Sigmoid colon (tissue), 7 donors: ENCODE results near the gene SLC35B2. TPM values are rescaled to one million over a fixed set of nuclear protein-coding genes. Genes with fewer than 3 reads are reported as not detected.

Experiments
- DNase-seq: peaks from one replicate; pipeline ENCODE4 v3.0.0-alpha.2; 2019
- H3K27ac ChIP-seq, 4 donors: fragments of 200-600 bp; sonication (generic); one replicate each; pipeline ENCODE4 v1.5.1; 2016 to 2019; ENCODE audit warnings: mild to moderate bottlenecking in 1 of 4
- H3K27me3 ChIP-seq, 3 donors: fragments of 200-600 bp; sonication (generic); one replicate each; pipeline ENCODE4 v1.5.1; 2019; ENCODE audit warnings: mild to moderate bottlenecking in 1 of 3
- H3K36me3 ChIP-seq, 4 donors: fragments of 200-600 bp; sonication (generic); one replicate each; pipeline ENCODE4 v1.5.1; 2016 to 2019
- H3K4me1 ChIP-seq, 4 donors: fragments of 200-600 bp; sonication (generic); one replicate each; pipeline ENCODE4 v1.5.1; 2017 to 2019
- H3K4me3 ChIP-seq, 4 donors: fragments of 200-600 bp; sonication (generic); one replicate each; pipeline ENCODE4 v1.5.1; 2017 to 2019; ENCODE audit warnings: mild to moderate bottlenecking in 2 of 4, moderate library complexity in 1 of 4
- H3K9me3 ChIP-seq, 4 donors: fragments of 200-600 bp in 3 of 4; sonication (generic) in 3 of 4; one replicate each; pipeline versions ENCODE4 v1.5.1 to v1.6.1; 2013 to 2019
- CTCF ChIP-seq, 4 experiments: fragments of 450-650 bp in 3 of 4; fragments of 200-600 bp in 1 of 4; IDR thresholded peaks; one replicate each; pipeline ENCODE4 v1.5.1; 2016 to 2019; ENCODE audit warnings: antibody characterized with exemption in 4 of 4, mild to moderate bottlenecking in 3 of 4, moderate library complexity in 2 of 4
- EP300 ChIP-seq, 4 donors: sonication (generic); formaldehyde crosslinking; IDR thresholded peaks; one replicate each; pipeline ENCODE4 v1.6.1; 2017; ENCODE audit warnings: antibody characterized with exemption in 4 of 4
- POLR2A ChIP-seq, 2 donors: fragments of 450-650 bp; IDR thresholded peaks; one replicate each; pipeline ENCODE4 v1.6.1; 2016; ENCODE audit warnings: antibody characterized with exemption in 2 of 2, mild to moderate bottlenecking in 2 of 2, moderate library complexity in 2 of 2
- POLR2AphosphoS5 ChIP-seq, 4 donors: sonication (generic); formaldehyde crosslinking; IDR thresholded peaks; one replicate each; pipeline ENCODE4 v1.6.1; 2017; ENCODE audit warnings: antibody characterized with exemption in 4 of 4
- WGBS, 2 donors: extraction: QIAGEN DNeasy Blood & Tissue Kit; methylation state at CpG; one replicate each; pipeline ENCODE4 v1.1.7; 2013; 5-methylcytosine and 5-hydroxymethylcytosine counted together
- intact Hi-C: fragments of 100-400 bp; cut with DNase I; formaldehyde crosslinking; loops from one replicate; pipeline ENCODE4 v1.15.1; 2023
- polyA plus RNA-seq, 3 donors: library from polyadenylated mRNA; stranded (reverse); fragments of 200-250 nt; gene quantifications; one replicate each; pipeline ENCODE4 v1.2.3, GENCODE V29; 2013
- total RNA-seq, 4 donors: library from RNA; depleted of rRNA; stranded (reverse); fragments of >200 nt; gene quantifications; one replicate each; pipeline ENCODE4 v1.1.0, GENCODE V29; 2016
- donor health status: healthy with polysubstance abuse.
- donor health status: Bipolar disorder and iron deficiency.
- donor health status: healthy.

SLC35B2 gene
- total and polyA plus RNA-seq, 7 donors: 7.2 to 36.9 (median 25.7) TPM

GRCh38 chr6:44245912-44246662, 11.2 kb downstream of the SLC35B2 start:
- WGBS, 2 donors: 1 to 2% methylated on average over 62 of the region's 62 CpGs

GRCh38 chr6:44245391-44245911, 11.9 kb downstream of the SLC35B2 start:
- Histone ChIP-seq H3K9me3 (no peaks in the 10 kb centered on the region), H3K27me3 (no peaks in the 10 kb centered on the region), H3K4me3 (peak overlapping the region; percentile 68 to 98 (median 82)), H3K36me3 (peaks cover 4 to 18% (median 17%) of the 10 kb centered on the region in 4 donors), H3K4me1 (peaks cover 0 to 25% (median 24%) of the 10 kb centered on the region in 4 donors), H3K27ac (peak overlapping the region; percentile 96 to 99 (median 96))
- TF ChIP-seq CTCF (IDR thresholded peaks at IDR 0.05) (no peak), POLR2A (IDR thresholded peaks at IDR 0.05) (no peak), POLR2AphosphoS5 (IDR thresholded peaks at IDR 0.05) (peak in 1 of 4 donors; percentile 2), EP300 (IDR thresholded peaks at IDR 0.05) (no peak)
- DNase-seq: no peak
- intact Hi-C loops: no loop called here
- 78 to 81% methylated on average over 12 of the region's 12 CpGs for WGBS, 2 donors

More at GRCh38 chr6:44245912-44246662, 11.2 kb downstream of the SLC35B2 start:
- Histone ChIP-seq H3K36me3 (peaks cover 10 to 25% (median 23%) of the 10 kb centered on the region in 4 donors), H3K9me3 (no peaks in the 10 kb centered on the region), H3K4me3 (peak overlapping the region; percentile 68 to 98 (median 82)), H3K27ac (peak overlapping the region; percentile 96 to 99 (median 96)), H3K4me1 (peaks cover 0 to 25% (median 24%) of the 10 kb centered on the region in 4 donors), H3K27me3 (no peaks in the 10 kb centered on the region)
- DNase-seq: peak; percentile 94
- TF ChIP-seq EP300 (IDR thresholded peaks at IDR 0.05) (peak in 1 of 4 donors; percentile 33), POLR2A (IDR thresholded peaks at IDR 0.05) (no peak), POLR2AphosphoS5 (IDR thresholded peaks at IDR 0.05) (peak; percentile 4 to 85 (median 30)), CTCF (IDR thresholded peaks at IDR 0.05) (no peak)
- intact Hi-C loops: loop anchor here (1.0 kb wide), 2 partner anchors 8 to 12 kb away; no protein-coding TSS in a partner anchor

GRCh38 chr6:44243345-44243744, 14.0 kb downstream of the SLC35B2 start:
- no peak overlapping the region for H3K27ac ChIP-seq
- H3K9me3 ChIP-seq: no peaks in the 10 kb centered on the region
- H3K36me3 ChIP-seq: no peaks in the 10 kb centered on the region
- intact Hi-C loops: no loop called here
- no peak for TF ChIP-seq EP300 (IDR thresholded peaks at IDR 0.05)
- no peak for TF ChIP-seq POLR2AphosphoS5 (IDR thresholded peaks at IDR 0.05)
- TF ChIP-seq POLR2A (IDR thresholded peaks at IDR 0.05): no peak
- no peak for TF ChIP-seq CTCF (IDR thresholded peaks at IDR 0.05)
- no peak overlapping the region for H3K4me3 ChIP-seq
- peaks cover 0 to 16% (median 13%) of the 10 kb centered on the region in 4 donors for H3K4me1 ChIP-seq
- H3K27me3 ChIP-seq: no peaks in the 10 kb centered on the region
- DNase-seq: no peak
- 91 to 94% methylated on average over 7 of the region's 7 CpGs for WGBS, 2 donors

GRCh38 chr6:44238687-44239350, 18.5 kb downstream of the SLC35B2 start:
- Histone ChIP-seq H3K4me3 (no peak overlapping the region), H3K27me3 (no peaks in the 10 kb centered on the region), H3K36me3 (no peaks in the 10 kb centered on the region), H3K27ac (peak overlapping the region; percentile 94 to 98 (median 97)), H3K4me1 (peaks cover 0 to 46% (median 41%) of the 10 kb centered on the region in 4 donors), H3K9me3 (no peaks in the 10 kb centered on the region)
- DNase-seq: no peak
- intact Hi-C loops: loop anchor here (1.0 to 10.0 kb wide), 2 partner anchors 7 to 144 kb away; no protein-coding TSS in a partner anchor
- TF ChIP-seq POLR2A (IDR thresholded peaks at IDR 0.05): no peak
- TF ChIP-seq POLR2AphosphoS5 (IDR thresholded peaks at IDR 0.05): no peak
- TF ChIP-seq CTCF (IDR thresholded peaks at IDR 0.05): no peak
- no peak for TF ChIP-seq EP300 (IDR thresholded peaks at IDR 0.05)
- WGBS, 2 donors: 69 to 85% methylated on average over 7 of the region's 7 CpGs
